H1 (cell line): ENCODE data around the gene RFX5. TPM values are rescaled to one million over a fixed set of nuclear protein-coding genes. Genes with fewer than 3 reads are reported as not detected.

Source experiments
- CTCF ChIA-PET: fragments of 300-600 bp; sonication (Branson Sonifier 250); formaldehyde crosslinking; loops from one replicate; lab custom pipeline; 2021; ENCODE audit not compliant: partially characterized antibody; lab: Charles Lee
- POLR2A ChIA-PET: fragments of 300-600 bp; sonication (Branson Sonifier 250); formaldehyde crosslinking; loops from one replicate; lab custom pipeline; 2021; ENCODE audit warnings: inconsistent platforms; ENCODE audit not compliant: partially characterized antibody; lab: Charles Lee
- DNase-seq, 2 experiments: peaks; one replicate each; pipeline versions ENCODE4 v3.0.0 to v3.0.0-alpha.2; 2010 to 2022; ENCODE audit warnings: low spot score in 2 of 2, low read depth in 1 of 2, mixed read lengths in 1 of 2
- FAIRE-seq: peaks from 2 replicates; lab custom pipeline; 2011; peaks lifted over from hg19 to GRCh38; lab: Jason Lieb, UNC
- H2AFZ ChIP-seq: 2 replicates; pipeline ENCODE4 v1.8.1; 2012; ENCODE audit warnings: low read length, inconsistent platforms
- H2AK5ac ChIP-seq: 2 replicates; pipeline ENCODE4 v1.6.1; 2013; ENCODE audit warnings: low read depth, low read length
- H2BK120ac ChIP-seq: replicated peaks from 2 replicates; pipeline ENCODE3; 2013; ENCODE audit warnings: low read depth, low read length, inconsistent platforms
- H2BK12ac ChIP-seq: 2 replicates; pipeline ENCODE4 v1.6.1; 2013; ENCODE audit warnings: low read depth, low read length
- H2BK15ac ChIP-seq: 2 replicates; pipeline ENCODE4 v1.6.1; 2013; ENCODE audit warnings: low read length
- H2BK20ac ChIP-seq: 2 replicates; pipeline ENCODE4 v1.6.1; 2013; ENCODE audit warnings: low read length
- H2BK5ac ChIP-seq: 2 replicates; pipeline ENCODE4 v1.6.1; 2013; ENCODE audit warnings: low read depth, low read length
- H3K14ac ChIP-seq: 2 replicates; pipeline ENCODE4 v1.6.1; 2013; ENCODE audit warnings: inconsistent platforms; ENCODE audit not compliant: insufficient read length
- H3K18ac ChIP-seq: 2 replicates; pipeline ENCODE4 v1.6.1; 2013; ENCODE audit warnings: low read length; ENCODE audit errors: extremely low read depth
- H3K23ac ChIP-seq: 2 replicates; pipeline ENCODE4 v1.6.1; 2013; ENCODE audit warnings: inconsistent platforms; ENCODE audit not compliant: insufficient read length
- H3K23me2 ChIP-seq: 2 replicates; pipeline ENCODE4 v1.6.1; 2013; ENCODE audit warnings: low read depth, low read length
- H3K27ac ChIP-seq: 2 replicates; pipeline ENCODE4 v1.6.1; 2011; ENCODE audit warnings: low read depth, low read length, inconsistent platforms
- H3K27me3 ChIP-seq, 4 experiments: replicated peaks in 1 of 4; 1 replicate in 1 of 4; 2 replicates in 3 of 4; pipeline versions ENCODE4 v1.6.1 to v1.8.1; 2011 to 2013; ENCODE audit warnings: low read length in 3 of 4, mild to moderate bottlenecking in 3 of 4, inconsistent platforms in 2 of 4, mixed read lengths in 2 of 4, moderate library complexity in 1 of 4; ENCODE audit not compliant: control insufficient read depth in 3 of 4, insufficient read depth in 3 of 4; ENCODE audit errors: extremely low read depth in 1 of 4
- H3K36me3 ChIP-seq, 4 experiments: 2 replicates each; pipeline versions ENCODE4 v1.6.1 to v1.8.1; 2011 to 2013; ENCODE audit warnings: mild to moderate bottlenecking in 4 of 4, low read length in 3 of 4, moderate library complexity in 2 of 4, control low read depth in 1 of 4, inconsistent platforms in 1 of 4; ENCODE audit not compliant: insufficient read depth in 4 of 4, control insufficient read depth in 2 of 4
- H3K4ac ChIP-seq: replicated peaks from 2 replicates; pipeline ENCODE3; 2013; ENCODE audit warnings: low read length, low read depth, mixed read lengths, inconsistent platforms; ENCODE audit not compliant: insufficient read length
- H3K4me1 ChIP-seq, 4 experiments: replicated peaks in 1 of 4; 1 replicate in 1 of 4; 2 replicates in 3 of 4; pipeline versions ENCODE4 v1.6.1 to v1.8.1; 2011 to 2013; ENCODE audit warnings: low read length in 3 of 4, inconsistent platforms in 2 of 4, mixed read lengths in 1 of 4; ENCODE audit not compliant: insufficient read depth in 4 of 4, control insufficient read depth in 3 of 4
- H3K4me2 ChIP-seq, 2 experiments: 2 replicates each; pipeline versions ENCODE4 v1.6.1 to v1.8.1; 2011 to 2013; ENCODE audit warnings: low read depth in 2 of 2, low read length in 2 of 2, control low read depth in 1 of 2, inconsistent platforms in 1 of 2, mild to moderate bottlenecking in 1 of 2; ENCODE audit not compliant: insufficient read depth in 1 of 2
- H3K4me3 ChIP-seq, 4 experiments: fragments of 200-600, 300-600 bp in 1 of 4; sonication (generic), shearing (Covaris generic), sonication (Bioruptor Twin) in 1 of 4; 2 replicates each; pipeline versions ENCODE4 v1.5.1 to v1.8.1; 2011 to 2016; ENCODE audit warnings: low read length in 4 of 4, low read depth in 3 of 4, control low read depth in 2 of 4, inconsistent platforms in 2 of 4, mild to moderate bottlenecking in 2 of 4, mixed read lengths in 1 of 4, moderate library complexity in 1 of 4; ENCODE audit not compliant: insufficient read depth in 2 of 4; ENCODE audit errors: extremely low read depth in 1 of 4
- H3K56ac ChIP-seq: replicated peaks from 2 replicates; pipeline ENCODE3; 2013; ENCODE audit warnings: low read depth, mild to moderate bottlenecking, mixed read lengths, low read length, inconsistent platforms; ENCODE audit not compliant: insufficient read length
- H3K79me1 ChIP-seq: 2 replicates; pipeline ENCODE4 v1.6.1; 2013; ENCODE audit warnings: low read depth, low read length, control low read depth
- H3K79me2 ChIP-seq, 2 experiments: 2 replicates each; pipeline versions ENCODE4 v1.6.1 to v1.8.1; 2012 to 2013; ENCODE audit warnings: low read length in 2 of 2, mild to moderate bottlenecking in 2 of 2, inconsistent platforms in 1 of 2; ENCODE audit not compliant: insufficient read depth in 2 of 2, control insufficient read depth in 1 of 2
- H3K9ac ChIP-seq, 4 experiments: replicated peaks in 1 of 4; 1 replicate in 1 of 4; 2 replicates in 3 of 4; pipeline versions ENCODE4 v1.6.1 to v1.8.1; 2011 to 2013; ENCODE audit warnings: low read depth in 3 of 4, low read length in 3 of 4, control low read depth in 2 of 4, mild to moderate bottlenecking in 2 of 4, moderate library complexity in 2 of 4, inconsistent platforms in 1 of 4; ENCODE audit errors: extremely low read depth in 1 of 4
- H3K9me3 ChIP-seq, 2 experiments: 2 replicates each; pipeline versions ENCODE4 v1.6.1 to v1.8.1; 2012 to 2013; ENCODE audit warnings: mild to moderate bottlenecking in 2 of 2, moderate library complexity in 2 of 2, control low read depth in 1 of 2, inconsistent platforms in 1 of 2, low read depth in 1 of 2, low read length in 1 of 2, mixed read lengths in 1 of 2; ENCODE audit not compliant: insufficient read depth in 2 of 2
- H4K20me1 ChIP-seq, 2 experiments: replicated peaks in 1 of 2; 2 replicates each; pipeline versions ENCODE3 to v1.8.1; 2011 to 2013; ENCODE audit warnings: inconsistent platforms in 2 of 2, low read length in 2 of 2, mild to moderate bottlenecking in 1 of 2; ENCODE audit not compliant: insufficient read depth in 2 of 2, control insufficient read depth in 1 of 2
- H4K5ac ChIP-seq: 2 replicates; pipeline ENCODE4 v1.6.1; 2013; ENCODE audit warnings: low read length, low read depth, mixed read lengths, inconsistent platforms; ENCODE audit not compliant: insufficient read length
- H4K8ac ChIP-seq: 2 replicates; pipeline ENCODE4 v1.8.0; 2013; ENCODE audit warnings: mild to moderate bottlenecking, moderate library complexity, low read length, inconsistent platforms; ENCODE audit not compliant: insufficient read depth; ENCODE audit errors: extremely low read depth
- H4K91ac ChIP-seq: replicated peaks from 2 replicates; pipeline ENCODE3; 2013; ENCODE audit warnings: low read length, mixed read lengths, inconsistent platforms; ENCODE audit not compliant: insufficient read length
- EGR1 ChIP-seq: IDR thresholded peaks from 2 replicates; pipeline ENCODE4 v1.6.1; 2011; ENCODE audit warnings: low read depth, low read length, borderline replicate concordance
- HDAC2 ChIP-seq, 2 experiments: fragments of 300-600 bp in 1 of 2; sonication (generic) in 1 of 2; IDR thresholded peaks; 2 replicates each; pipeline ENCODE4 v1.6.1; 2011 to 2012; ENCODE audit warnings: low read depth in 2 of 2, low read length in 2 of 2, mild to moderate bottlenecking in 2 of 2, moderate library complexity in 2 of 2, borderline replicate concordance in 1 of 2, inconsistent platforms in 1 of 2
- KDM5A ChIP-seq: fragments of 200-600 bp; IDR thresholded peaks from 2 replicates; pipeline ENCODE4 v1.7.1; 2012; ENCODE audit warnings: mild to moderate bottlenecking, low read length, inconsistent platforms, mixed read lengths
- PHF8 ChIP-seq: fragments of 200-600 bp; sonication (generic); conservative IDR thresholded peaks from 2 replicates; pipeline ENCODE4 v1.7.1; 2012; ENCODE audit warnings: low read depth, mild to moderate bottlenecking, inconsistent platforms, low read length, moderate library complexity
- POLR2AphosphoS5 ChIP-seq: IDR thresholded peaks from 2 replicates; pipeline ENCODE4 v1.6.1; 2011; ENCODE audit warnings: low read depth, low read length
- SIN3A ChIP-seq, 2 experiments: IDR thresholded peaks in 1 of 2; conservative IDR thresholded peaks in 1 of 2; 2 replicates each; pipeline ENCODE4 v1.6.1; 2011 to 2012; ENCODE audit warnings: low read length in 2 of 2, improper control_type of control experiment in 1 of 2, low read depth in 1 of 2, mild to moderate bottlenecking in 1 of 2
- SP4 ChIP-seq: IDR thresholded peaks from 2 replicates; pipeline ENCODE4 v1.6.1; 2012; ENCODE audit warnings: low read length, inconsistent platforms
- TAF1 ChIP-seq: IDR thresholded peaks from 2 replicates; pipeline ENCODE4 v1.6.1; 2011; ENCODE audit warnings: mild to moderate bottlenecking, low read depth, low read length
- WGBS, 2 experiments: shearing (Covaris generic) in 1 of 2; methylation state at CpG; one replicate each; pipeline versions ENCODE4 v1.1.6 to v1.1.7; 2013 to 2015; ENCODE audit warnings: low lambda C conversion rate in 2 of 2, mixed read lengths in 2 of 2, inconsistent platforms in 1 of 2, low coverage in 1 of 2, missing lambda C conversion rate in 1 of 2; ENCODE audit not compliant: insufficient replicate concordance in 2 of 2, insufficient coverage in 1 of 2, insufficient read length in 1 of 2; ENCODE audit errors: extremely low coverage in 1 of 2, missing lambda C conversion rate in 1 of 2; 5-methylcytosine and 5-hydroxymethylcytosine counted together
- polyA plus RNA-seq, 7 experiments: library from polyadenylated mRNA; depleted of rRNA in 3 of 7; stranded (reverse) in 5 of 7; unstranded in 2 of 7; fragments of >200 nt in 5 of 7; fragments of 200-250 nt in 2 of 7; gene quantifications; 1 replicate in 5 of 7; 2 replicates in 1 of 7; 4 replicates in 1 of 7; pipeline versions ENCODE4 v1.2.1 to v1.2.3, GENCODE V29; 2011 to 2013; ENCODE audit warnings: missing spikeins in 2 of 7, mixed read lengths in 2 of 7
- total RNA-seq: library from RNA; stranded (reverse); fragmentation: NEBNext Ultra II Directional; extraction: Animal tissue kit (Norgen Biotek cat#: 25700); gene quantifications from 2 replicates; pipeline ENCODE4 v1.2.1, GENCODE V29; 2021

Gene RFX5
- total and polyA plus RNA-seq, 2 of the 8 experiments (the other 6 are each of a cell fraction or from before 2014, with no cell fraction given), result 27.8 to 59.7 TPM

- peak within 1 kb of the TSS; percentile 82 to 88 for H3K4me2 ChIP-seq
- POLR2A ChIA-PET, result interaction anchor here (1.0 to 5.9 kb wide), 20 partner anchors 10 to 183 kb away, joined by 3 to 46 read pairs (median 7); partner anchors contain the start of genes PSMB4, RFX5, SELENBP1 and ZNF687
- no peak within 1 kb of the TSS for H3K4ac ChIP-seq
- H2AK5ac ChIP-seq, result no peak within 1 kb of the TSS
- peak within 1 kb of the TSS; percentile 63 to 95 (median 66) for H3K9ac ChIP-seq
- peaks cover 13% of the 10 kb centered on the region for H3K23me2 ChIP-seq
- H3K18ac ChIP-seq, result peak within 1 kb of the TSS; percentile 63
- no peak within 1 kb of the TSS for H2BK20ac ChIP-seq
- H4K8ac ChIP-seq, result peak within 1 kb of the TSS; percentile 75; the same call in 1 of the 2 replicates
- no peaks in the 10 kb centered on the region for H3K27me3 ChIP-seq
- H4K91ac ChIP-seq, result peak within 1 kb of the TSS; percentile 52
- H2AFZ ChIP-seq, result peak within 1 kb of the TSS; percentile 88
- no peaks in the 10 kb centered on the region for H3K9me3 ChIP-seq
- no peak within 1 kb of the TSS for H2BK120ac ChIP-seq
- H3K79me1 ChIP-seq, result 0 out of 2 replicates have a peak, but pooled peaks cover 2% of the 10 kb centered on the region
- H4K5ac ChIP-seq, result peak within 1 kb of the TSS; percentile 36
- peak within 1 kb of the TSS; percentile 67 to 87 (median 79) for H3K4me3 ChIP-seq
- CTCF ChIA-PET, result interaction anchor here (0.6 to 11.1 kb wide), 9 partner anchors 8 to 366 kb away, joined by 3 to 79 read pairs (median 3); no protein-coding TSS in a partner anchor
- DNase-seq, result peak; percentile 87 to 88
- H3K56ac ChIP-seq, result peak within 1 kb of the TSS; percentile 1
- H3K36me3 ChIP-seq, result peaks cover 3 to 7% (median 4%) of the 10 kb centered on the region in 4 experiments; a peak in 5 of 8 replicates
- peaks cover 0 to 16% of the 10 kb centered on the region in 2 experiments; a peak in 3 of 4 replicates for H3K79me2 ChIP-seq
- H3K4me1 ChIP-seq, result peaks cover 2 to 8% (median 5%) of the 10 kb centered on the region in 4 experiments; a peak in 5 of 7 replicates
- H4K20me1 ChIP-seq, result no peaks in the 10 kb centered on the region
- H2BK15ac ChIP-seq, result no peak within 1 kb of the TSS
- H3K27ac ChIP-seq, result peak within 1 kb of the TSS; percentile 90
- H2BK12ac ChIP-seq, result no peak within 1 kb of the TSS; the same call in 1 of the 2 replicates
- 2% methylated on average over 40 of the region's 40 CpGs; no CpG with 5 or more reads in 1 of the 2 experiments for WGBS, 2 experiments
- no peak within 1 kb of the TSS for H3K23ac ChIP-seq
- no peak for FAIRE-seq
- H2BK5ac ChIP-seq, result peak within 1 kb of the TSS; percentile 84
- no peak within 1 kb of the TSS for H3K14ac ChIP-seq
- TF ChIP-seq SIN3A (conservative IDR thresholded peaks at IDR 0.05 in 1 of 2, IDR thresholded peaks at IDR 0.05 in 1 of 2; ENCODE audit: low read depth in 1 of 2, low read length in 2 of 2), result peak; percentile 48 to 87; a peak in 1 of 4 replicates
- peak; percentile 19; the same call in 1 of the 2 replicates for TF ChIP-seq PHF8
- TF ChIP-seq EGR1, result no peak
- TF ChIP-seq SP4, result peak; percentile 99
- peak; percentile 67 for TF ChIP-seq TAF1
- no peak for TF ChIP-seq KDM5A
- TF ChIP-seq HDAC2 (IDR thresholded peaks at IDR 0.05; ENCODE audit: borderline replicate concordance in 1 of 2, low read depth in 2 of 2, low read length in 2 of 2), result peak in 1 of 2 experiments; percentile 62; a peak in 1 of 4 replicates
- TF ChIP-seq POLR2AphosphoS5, result no peak; the same call in none of the 2 replicates
These were observed 19.7 kb downstream of the RFX5 start, which contains the start of gene PI4KB for GRCh38 chr1:151327223-151327902. PI4KB (minus strand) TSS chr1:151327416; CDS start chr1:151316481, 10,935 bp downstream.
